Spinal cord (tissue), 10 donors: ENCODE measurements around the gene TARBP1. TPM values are rescaled to one million over a fixed set of nuclear protein-coding genes. Genes with fewer than 3 reads are reported as not detected.

Experiments
- DNase-seq, 6 donors: peaks; one replicate each; pipeline versions ENCODE4 v3.0.0 to v3.0.0-alpha.2; 2013 to 2015; ENCODE audit warnings: low spot score in 6 of 6, low read depth in 4 of 6
- H3K27ac ChIP-seq: one replicate; pipeline ENCODE4 v1.5.1; 2013; ENCODE audit warnings: low read depth, low read length, control low read depth
- H3K27me3 ChIP-seq: one replicate; pipeline ENCODE4 v1.6.1; 2013; ENCODE audit warnings: low read length; ENCODE audit not compliant: control insufficient read depth, insufficient read depth
- H3K36me3 ChIP-seq: one replicate; pipeline ENCODE4 v1.6.1; 2013; ENCODE audit warnings: low read length; ENCODE audit not compliant: control insufficient read depth, insufficient read depth
- H3K4me1 ChIP-seq: one replicate; pipeline ENCODE4 v1.6.1; 2013; ENCODE audit warnings: low read length; ENCODE audit not compliant: control insufficient read depth, insufficient read depth
- H3K4me3 ChIP-seq: one replicate; pipeline ENCODE4 v1.5.1; 2013; ENCODE audit warnings: low read depth, low read length, control low read depth
- H3K9me3 ChIP-seq: one replicate; pipeline ENCODE4 v1.6.1; 2013; ENCODE audit warnings: low read length; ENCODE audit not compliant: control insufficient read depth, insufficient read depth
- WGBS: methylation state at CpG from one replicate; pipeline ENCODE4 v1.1.5; 2013; ENCODE audit warnings: missing lambda C conversion rate; ENCODE audit not compliant: insufficient coverage; 5-methylcytosine and 5-hydroxymethylcytosine counted together
- long read RNA-seq, 4 donors: transcript quantifications; one replicate each; lab custom pipeline, GENCODE V29; 2026
- polyA plus RNA-seq, 2 donors: library from polyadenylated mRNA; unstranded; fragments of 120-200 nt; gene quantifications; one replicate each; pipeline ENCODE4 v1.2.1, GENCODE V29; 2013; ENCODE audit not compliant: insufficient read length in 2 of 2
- total RNA-seq, 2 donors: library from RNA; depleted of rRNA in 1 of 2; stranded (reverse); fragments of 120-200 nt in 1 of 2; fragments of >200 nt in 1 of 2; gene quantifications; one replicate each; pipeline versions ENCODE4 v1.2.3 to v1.2.4, GENCODE V29; 2013 to 2014
- donor health status: healthy.

TARBP1 gene, protein sequence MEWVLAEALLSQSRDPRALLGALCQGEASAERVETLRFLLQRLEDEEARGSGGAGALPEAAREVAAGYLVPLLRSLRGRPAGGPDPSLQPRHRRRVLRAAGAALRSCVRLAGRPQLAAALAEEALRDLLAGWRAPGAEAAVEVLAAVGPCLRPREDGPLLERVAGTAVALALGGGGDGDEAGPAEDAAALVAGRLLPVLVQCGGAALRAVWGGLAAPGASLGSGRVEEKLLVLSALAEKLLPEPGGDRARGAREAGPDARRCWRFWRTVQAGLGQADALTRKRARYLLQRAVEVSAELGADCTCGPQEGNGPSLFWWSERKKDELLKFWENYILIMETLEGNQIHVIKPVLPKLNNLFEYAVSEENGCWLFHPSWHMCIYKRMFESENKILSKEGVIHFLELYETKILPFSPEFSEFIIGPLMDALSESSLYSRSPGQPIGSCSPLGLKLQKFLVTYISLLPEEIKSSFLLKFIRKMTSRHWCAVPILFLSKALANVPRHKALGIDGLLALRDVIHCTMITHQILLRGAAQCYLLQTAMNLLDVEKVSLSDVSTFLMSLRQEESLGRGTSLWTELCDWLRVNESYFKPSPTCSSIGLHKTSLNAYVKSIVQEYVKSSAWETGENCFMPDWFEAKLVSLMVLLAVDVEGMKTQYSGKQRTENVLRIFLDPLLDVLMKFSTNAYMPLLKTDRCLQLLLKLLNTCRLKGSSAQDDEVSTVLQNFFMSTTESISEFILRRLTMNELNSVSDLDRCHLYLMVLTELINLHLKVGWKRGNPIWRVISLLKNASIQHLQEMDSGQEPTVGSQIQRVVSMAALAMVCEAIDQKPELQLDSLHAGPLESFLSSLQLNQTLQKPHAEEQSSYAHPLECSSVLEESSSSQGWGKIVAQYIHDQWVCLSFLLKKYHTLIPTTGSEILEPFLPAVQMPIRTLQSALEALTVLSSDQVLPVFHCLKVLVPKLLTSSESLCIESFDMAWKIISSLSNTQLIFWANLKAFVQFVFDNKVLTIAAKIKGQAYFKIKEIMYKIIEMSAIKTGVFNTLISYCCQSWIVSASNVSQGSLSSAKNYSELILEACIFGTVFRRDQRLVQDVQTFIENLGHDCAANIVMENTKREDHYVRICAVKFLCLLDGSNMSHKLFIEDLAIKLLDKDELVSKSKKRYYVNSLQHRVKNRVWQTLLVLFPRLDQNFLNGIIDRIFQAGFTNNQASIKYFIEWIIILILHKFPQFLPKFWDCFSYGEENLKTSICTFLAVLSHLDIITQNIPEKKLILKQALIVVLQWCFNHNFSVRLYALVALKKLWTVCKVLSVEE (N-terminal part only)
- 10 to 100 TPM; 51.8 to 71.2 TPM for total RNA-seq
- polyA plus RNA-seq, result 100 to 1,000 TPM in 1 of 2 donors, 10 to 100 TPM in 1; 75.9 to 127 TPM
- long read RNA-seq, donor 1, transcript TARBP1-202 (8 exons, 1,650 nt), result major isoform, 5 of 33 reads
- long read RNA-seq, donor 1, partial matches to known transcripts, result 18 of 33 reads
- long read RNA-seq, donor 1, other reads (novel, unspliced or antisense), result 6 of 33 reads
- long read RNA-seq, donor 2, result 0 reads
- long read RNA-seq, donor 3, partial matches to known transcripts, result 6 of 7 reads
- long read RNA-seq, donor 3, other reads (novel, unspliced or antisense), result 0 of 7 reads
- long read RNA-seq, donor 4, transcript TARBP1-202 (8 exons, 1,650 nt), result major isoform, 6 of 22 reads
- long read RNA-seq, donor 4, partial matches to known transcripts, result 13 of 22 reads
- long read RNA-seq, donor 4, other reads (novel, unspliced or antisense), result 0 of 22 reads

DNA sequence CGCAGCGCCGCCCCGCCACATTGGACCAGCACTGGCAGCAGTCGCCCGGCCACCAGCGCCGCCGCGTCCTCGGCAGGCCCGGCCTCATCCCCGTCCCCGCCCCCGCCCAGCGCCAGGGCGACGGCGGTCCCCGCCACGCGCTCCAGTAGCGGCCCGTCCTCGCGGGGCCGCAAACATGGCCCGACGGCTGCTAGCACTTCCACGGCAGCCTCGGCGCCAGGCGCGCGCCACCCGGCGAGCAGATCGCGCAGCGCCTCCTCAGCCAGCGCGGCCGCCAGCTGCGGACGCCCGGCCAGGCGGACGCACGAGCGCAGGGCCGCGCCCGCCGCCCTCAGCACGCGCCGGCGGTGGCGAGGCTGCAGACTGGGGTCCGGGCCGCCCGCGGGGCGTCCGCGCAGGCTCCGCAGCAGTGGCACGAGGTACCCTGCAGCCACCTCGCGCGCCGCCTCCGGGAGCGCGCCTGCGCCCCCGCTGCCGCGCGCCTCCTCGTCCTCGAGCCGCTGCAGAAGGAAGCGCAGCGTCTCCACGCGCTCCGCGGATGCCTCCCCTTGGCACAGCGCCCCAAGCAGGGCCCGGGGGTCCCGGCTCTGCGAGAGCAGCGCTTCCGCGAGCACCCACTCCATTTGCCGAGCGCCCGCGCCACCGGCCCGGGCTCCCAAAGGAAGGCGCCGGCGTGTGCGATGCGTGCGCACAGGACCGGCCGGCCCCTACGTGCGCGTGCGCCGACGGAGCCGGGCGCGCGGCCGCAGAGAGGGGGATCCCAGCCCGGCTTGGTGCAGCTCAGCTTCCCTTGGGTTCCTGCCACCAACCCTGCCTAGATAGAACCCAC lies at the start of gene TARBP1:
TSS of gene TARBP1 (minus strand) at position 699 of the 829 bp plus-strand sequence. CDS start at position 623, 76 bp downstream.
- under 1% methylated on average over 122 of the region's 122 CpGs for WGBS
- DNase-seq, result peak; percentile 64 to 93 (median 76)

DNA sequence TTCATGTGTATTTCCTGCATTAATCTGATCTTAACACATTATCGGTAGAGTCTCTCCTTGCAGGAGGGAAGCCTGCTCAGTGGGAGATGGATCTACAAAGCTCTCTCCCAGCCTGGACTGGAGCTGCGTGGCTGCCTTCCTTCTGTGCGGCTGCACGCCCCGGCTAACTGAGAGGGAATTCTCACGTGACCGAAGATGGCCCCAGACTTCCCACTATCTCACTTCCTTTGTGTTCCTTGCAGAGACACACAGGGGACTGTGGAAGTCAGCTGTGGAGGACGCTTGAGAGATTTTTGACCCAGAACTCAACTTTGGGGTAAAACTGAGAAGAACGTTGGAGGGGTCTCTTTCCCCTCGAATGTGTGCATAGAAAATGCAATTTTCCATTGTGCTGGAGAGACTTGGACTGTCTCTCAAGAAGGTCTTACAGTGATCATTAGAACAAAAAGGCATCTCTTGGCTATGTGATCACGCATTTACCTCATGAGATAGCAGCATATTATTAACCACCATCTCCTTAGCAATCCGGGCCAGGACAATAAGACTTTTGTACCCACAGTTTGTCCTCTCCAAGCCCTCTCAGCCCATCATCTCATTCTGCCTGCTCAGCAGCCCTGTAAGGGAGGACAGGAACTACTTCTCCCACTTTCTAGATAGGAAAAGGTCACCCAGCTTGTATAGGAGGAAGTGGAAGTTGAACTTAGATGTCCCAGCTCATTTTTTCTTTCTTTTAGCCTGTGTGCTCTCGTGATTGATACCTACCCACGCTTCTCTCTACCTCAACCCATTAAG lies 49.3 kb upstream of the TARBP1 start:
- Histone ChIP-seq H3K27ac (peak overlapping the region; percentile 33), H3K27me3 (no peaks in the 10 kb centered on the region), H3K9me3 (no peaks in the 10 kb centered on the region), H3K4me3 (no peak overlapping the region), H3K4me1 (peaks cover 35% of the 10 kb centered on the region), H3K36me3 (no peaks in the 10 kb centered on the region)
- 40% methylated on average over 7 of the region's 14 CpGs for WGBS
- peak in 1 of 6 donors; percentile 66 for DNase-seq

More for the DNA sequence above, at the start of gene TARBP1:
- peak within 1 kb of the TSS; percentile 87 for H3K27ac ChIP-seq
- peaks cover 8% of the 10 kb centered on the region for H3K4me1 ChIP-seq
- peak within 1 kb of the TSS; percentile 62 for H3K4me3 ChIP-seq
- no peaks in the 10 kb centered on the region for H3K36me3 ChIP-seq
- H3K9me3 ChIP-seq, result no peaks in the 10 kb centered on the region
- H3K27me3 ChIP-seq, result no peaks in the 10 kb centered on the region

DNA sequence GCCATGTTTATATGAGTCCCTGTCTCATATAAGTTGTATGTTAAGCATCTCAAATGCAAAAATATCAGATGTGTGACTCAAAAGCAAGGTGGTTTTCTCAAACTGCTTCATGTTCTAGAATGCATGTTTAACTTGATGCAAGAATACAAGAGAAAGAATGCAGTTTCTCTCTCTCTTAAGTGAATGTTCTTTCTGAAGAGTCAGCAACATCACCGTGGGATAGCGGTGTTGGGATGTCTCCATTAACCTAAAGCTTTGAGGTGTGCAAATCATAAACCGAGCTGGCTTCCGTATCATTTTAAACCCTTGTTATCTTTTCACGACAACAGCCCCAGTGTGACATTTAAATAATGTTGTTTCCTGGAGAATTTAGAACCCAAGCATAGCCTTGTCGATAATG lies 48.4 kb upstream of the TARBP1 start:
- Histone ChIP-seq H3K27me3 (no peaks in the 10 kb centered on the region), H3K4me3 (no peak overlapping the region), H3K9me3 (no peaks in the 10 kb centered on the region), H3K27ac (no peak overlapping the region), H3K36me3 (no peaks in the 10 kb centered on the region), H3K4me1 (peaks cover 34% of the 10 kb centered on the region)
- WGBS, result 20% methylated on average over 1 of the region's 6 CpGs
- DNase-seq, result no peak

DNA sequence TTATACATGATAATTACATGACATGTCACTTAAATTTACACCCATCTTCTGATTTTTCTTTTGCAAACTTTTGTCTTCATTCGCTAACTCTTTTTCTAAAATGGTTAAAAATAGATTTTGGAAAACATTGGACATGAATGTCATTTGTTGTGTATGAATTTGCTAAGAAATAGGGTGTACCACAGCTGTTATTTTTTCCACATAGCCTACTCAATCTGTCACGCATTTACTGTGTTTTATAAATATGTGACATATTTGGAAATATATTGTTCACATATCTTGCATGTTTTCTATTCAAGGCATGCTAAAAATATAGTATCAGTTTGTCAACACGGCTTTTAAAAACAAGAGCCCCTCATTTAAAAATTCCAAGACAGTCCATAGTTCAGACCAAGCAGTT lies 47.9 kb upstream of the TARBP1 start:
- Histone ChIP-seq H3K27me3 (no peaks in the 10 kb centered on the region), H3K36me3 (no peaks in the 10 kb centered on the region), H3K27ac (no peak overlapping the region), H3K4me1 (peaks cover 36% of the 10 kb centered on the region), H3K9me3 (no peaks in the 10 kb centered on the region), H3K4me3 (no peak overlapping the region)
- no CpG with 5 or more reads among the region's 3 CpGs for WGBS
- peak in 1 of 6 donors; percentile 59 for DNase-seq

DNA sequence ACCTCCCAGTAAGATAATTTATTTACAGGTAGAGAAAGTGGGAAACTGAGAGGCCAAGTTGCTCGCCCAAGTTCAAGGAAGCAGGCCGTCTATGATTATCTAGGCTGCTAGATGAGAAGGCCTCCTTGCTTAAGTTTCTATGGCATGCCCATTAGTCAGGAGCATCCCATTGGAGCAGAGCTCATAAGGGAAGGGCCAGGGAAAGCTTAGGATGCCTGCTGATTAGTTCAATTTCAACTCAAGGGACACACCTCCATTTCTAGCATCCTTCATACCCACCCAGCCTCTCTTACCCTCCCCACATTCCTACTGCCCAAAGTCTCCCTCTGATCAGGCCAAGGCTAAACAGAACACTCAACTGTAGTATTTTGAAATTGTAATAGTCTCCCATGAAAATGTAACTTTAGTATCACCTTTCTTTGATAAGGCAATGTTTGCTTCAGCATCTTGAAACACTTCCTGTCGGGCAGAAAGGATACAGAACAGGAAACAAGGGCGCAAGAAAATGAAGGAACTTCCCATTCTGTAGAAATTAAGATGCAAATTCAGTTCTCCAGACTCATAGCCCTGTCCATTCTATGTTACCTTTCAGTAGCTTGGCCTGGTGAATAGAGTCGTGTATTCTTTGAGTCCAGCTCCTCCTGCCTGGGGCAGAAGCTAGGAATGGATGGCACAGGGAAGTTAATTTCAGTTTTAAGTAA lies 46.3 kb upstream of the TARBP1 start:
- Histone ChIP-seq H3K4me1 (peaks cover 26% of the 10 kb centered on the region), H3K27ac (no peak overlapping the region)
- WGBS, result 89% methylated on average over 3 of the region's 5 CpGs

DNA sequence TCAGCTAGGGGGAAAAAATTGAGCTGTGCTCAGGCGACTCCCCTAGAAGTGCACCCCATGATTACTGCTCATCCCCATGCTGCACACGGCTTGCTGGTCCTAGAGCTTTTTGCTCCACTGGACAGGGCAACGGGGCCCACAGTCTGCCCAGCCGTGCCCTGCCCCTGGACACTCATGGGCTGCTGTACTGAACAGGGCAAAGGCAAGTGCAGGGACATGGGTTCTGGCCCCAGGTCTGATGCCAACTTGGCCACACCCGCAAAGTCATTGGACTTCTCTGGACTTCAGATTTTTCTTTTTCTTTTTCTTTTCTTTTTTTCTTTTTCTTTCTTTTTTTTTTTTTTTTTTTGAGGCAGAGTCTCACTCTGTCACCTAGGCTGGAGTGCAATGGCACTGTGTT lies 42.9 kb upstream of the TARBP1 start:
- Histone ChIP-seq H3K9me3 (no peaks in the 10 kb centered on the region), H3K36me3 (no peaks in the 10 kb centered on the region), H3K27me3 (no peaks in the 10 kb centered on the region), H3K4me3 (no peak overlapping the region), H3K27ac (no peak overlapping the region), H3K4me1 (peaks cover 21% of the 10 kb centered on the region)
- no peak for DNase-seq
- 94% methylated on average over 4 of the region's 5 CpGs for WGBS

More for the DNA sequence above, 46.3 kb upstream of the TARBP1 start:
- Histone ChIP-seq H3K36me3 (no peaks in the 10 kb centered on the region), H3K4me3 (no peak overlapping the region), H3K9me3 (no peaks in the 10 kb centered on the region), H3K27me3 (no peaks in the 10 kb centered on the region)
- DNase-seq, result no peak

DNA sequence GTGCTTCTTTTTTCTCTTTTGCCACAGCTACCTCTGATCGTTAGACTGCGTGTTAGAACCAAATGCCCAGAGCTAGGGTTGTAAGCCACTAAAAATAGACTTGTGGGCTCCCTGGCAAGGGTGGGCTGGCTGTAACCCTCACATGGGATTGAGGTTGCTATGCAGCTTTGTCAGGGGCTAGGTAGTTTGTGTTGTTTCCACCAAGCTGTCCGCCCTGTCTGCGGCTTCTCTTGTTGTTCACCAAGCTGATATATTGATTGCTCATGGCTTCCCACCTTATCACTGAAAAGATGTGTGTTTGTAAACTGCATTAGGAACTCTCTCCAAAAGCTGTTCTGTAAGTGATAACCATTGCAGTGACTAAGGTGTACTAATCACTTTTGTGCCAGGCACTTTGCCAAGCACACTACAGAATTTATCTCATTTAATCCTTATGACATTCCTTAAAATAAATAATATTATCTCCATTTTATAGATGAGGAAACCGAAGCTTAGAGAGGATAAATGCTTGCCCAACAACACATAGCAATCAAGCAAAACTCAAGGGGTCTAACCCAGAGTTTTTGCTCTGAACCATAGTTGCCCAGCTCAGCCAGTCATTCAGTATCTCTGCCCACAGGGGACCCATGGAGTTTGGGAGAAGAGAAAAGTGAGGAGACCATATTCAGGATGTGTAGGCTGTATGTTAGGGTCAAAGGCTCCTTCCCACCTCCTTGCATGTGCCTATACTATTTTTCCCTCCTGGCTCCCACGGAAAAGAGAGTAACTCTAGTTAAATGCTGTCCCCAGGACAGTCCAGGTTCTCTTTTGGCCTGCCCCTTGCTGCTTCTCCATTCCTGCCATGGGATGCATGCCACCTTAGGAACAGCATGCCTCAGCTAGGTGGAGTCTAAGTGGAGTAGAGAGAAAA lies 42.2 kb upstream of the TARBP1 start:
- H3K4me1 ChIP-seq, result peaks cover 21% of the 10 kb centered on the region
- peak in 1 of 6 donors; percentile 1 for DNase-seq
- no peaks in the 10 kb centered on the region for H3K9me3 ChIP-seq
- H3K36me3 ChIP-seq, result no peaks in the 10 kb centered on the region
- H3K27me3 ChIP-seq, result no peaks in the 10 kb centered on the region
- no peak overlapping the region for H3K4me3 ChIP-seq
- no peak overlapping the region for H3K27ac ChIP-seq
- WGBS, result 100% methylated on average over 1 of the region's 6 CpGs
